GM12878 (cell line): Measurements from ENCODE around the gene ERG. TPM values are rescaled to one million over a fixed set of nuclear protein-coding genes. Genes with fewer than 3 reads are reported as not detected.

Source experiments
- ATAC-seq: fragments of 200-7000 bp; cut with Tn5 transposase; 3 replicates; pipeline ENCODE4 v1.9.1; 2020; ENCODE audit warnings: mild to moderate bottlenecking, moderate library complexity
- BruUV-seq: library from RNA; stranded (reverse); fragments of 400-500 nt; replicated peaks from 2 replicates; lab custom pipeline; 2021; lab: Mats Ljungman, UMichigan
- CTCF ChIA-PET: fragments of 300-600 bp; sonication (Branson Sonifier 250); formaldehyde crosslinking; extraction: SDS; loops from one replicate; lab custom pipeline; 2021; ENCODE audit warnings: inconsistent platforms; lab: Yijun Ruan, JAX
- POLR2A ChIA-PET: fragments of 350-600 bp; formaldehyde crosslinking; extraction: SDS; loops from one replicate; lab custom pipeline; 2021; ENCODE audit warnings: inconsistent platforms; lab: Charles Lee
- RAD21 ChIA-PET: fragments of 300-600 bp; sonication (Branson Sonifier 250); formaldehyde crosslinking; loops from one replicate; lab custom pipeline; 2023; ENCODE audit warnings: antibody characterized with exemption; ENCODE audit not compliant: unreplicated experiment; lab: Charles Lee
- SMC1A ChIA-PET: fragments of 300-600 bp; sonication (Branson Sonifier 250); formaldehyde crosslinking; loops from one replicate; lab custom pipeline; 2023; ENCODE audit not compliant: unreplicated experiment, uncharacterized antibody; lab: Charles Lee
- DNase-seq: peaks from one replicate; pipeline ENCODE4 v3.0.0-alpha.2; 2011; ENCODE audit warnings: low read depth, low spot score
- FAIRE-seq: peaks from 3 replicates; lab custom pipeline; 2011; peaks lifted over from hg19 to GRCh38; lab: Jason Lieb, UNC
- H2AFZ ChIP-seq: 2 replicates; pipeline ENCODE4 v1.6.0; 2011; ENCODE audit warnings: low read depth, low read length, control low read depth; ENCODE audit not compliant: control insufficient read depth
- H3K27ac ChIP-seq: 2 replicates; pipeline ENCODE4 v1.5.1; 2011; ENCODE audit warnings: control low read depth; ENCODE audit not compliant: control insufficient read depth, insufficient read depth
- H3K27me3 ChIP-seq, 2 experiments: replicated peaks in 1 of 2; 2 replicates each; pipeline versions ENCODE4 v1.6.0 to v1.6.1; 2011; ENCODE audit warnings: low read length in 1 of 2; ENCODE audit not compliant: control insufficient read depth in 2 of 2, insufficient read depth in 2 of 2
- H3K36me3 ChIP-seq, 2 experiments: 2 replicates each; pipeline ENCODE4 v1.5.1; 2011; ENCODE audit warnings: low read length in 1 of 2; ENCODE audit not compliant: control insufficient read depth in 2 of 2, insufficient read depth in 2 of 2
- H3K4me1 ChIP-seq: 2 replicates; pipeline ENCODE4 v1.6.1; 2011; ENCODE audit warnings: mild to moderate bottlenecking, low read length, moderate library complexity, mixed read lengths; ENCODE audit not compliant: control insufficient read depth, insufficient read depth
- H3K4me2 ChIP-seq: 2 replicates; pipeline ENCODE4 v1.6.0; 2011; ENCODE audit warnings: control low read depth; ENCODE audit not compliant: control insufficient read depth, insufficient read depth
- H3K4me3 ChIP-seq: fragments of 200-600 bp; sonication (generic); 2 replicates; pipeline ENCODE4 v1.5.1; 2016
- H3K79me2 ChIP-seq: 2 replicates; pipeline ENCODE4 v1.6.0; 2011; ENCODE audit warnings: low read length; ENCODE audit not compliant: control insufficient read depth, insufficient read depth
- H3K9ac ChIP-seq: 2 replicates; pipeline ENCODE4 v1.8.0; 2011; ENCODE audit warnings: low read length, control low read depth, mixed read lengths; ENCODE audit not compliant: control insufficient read depth, insufficient read depth
- H3K9me3 ChIP-seq: replicated peaks from 3 replicates; pipeline ENCODE4 v1.5.1; 2011; ENCODE audit warnings: mild to moderate bottlenecking, low read length; ENCODE audit not compliant: control insufficient read depth, insufficient read depth
- H4K20me1 ChIP-seq: 2 replicates; pipeline ENCODE4 v1.6.0; 2011; ENCODE audit not compliant: control insufficient read depth, insufficient read depth
- BACH1 ChIP-seq: fragments of 450-650 bp; IDR thresholded peaks from 2 replicates; pipeline ENCODE4 v1.6.1; 2017; ENCODE audit warnings: mild to moderate bottlenecking, borderline replicate concordance
- BRCA1 ChIP-seq: IDR thresholded peaks from 2 replicates; pipeline ENCODE4 v1.6.1; 2011; ENCODE audit warnings: low read depth, low read length, improper control_type of control experiment
- CTCF ChIP-seq, 3 experiments: IDR thresholded peaks in 2 of 3; conservative IDR thresholded peaks in 1 of 3; 2 replicates each; pipeline ENCODE4 v1.5.1; 2011; ENCODE audit warnings: low read depth in 3 of 3, low read length in 3 of 3, mild to moderate bottlenecking in 3 of 3, control low read depth in 2 of 3, moderate library complexity in 2 of 3, inconsistent platforms in 1 of 3, mixed read lengths in 1 of 3; ENCODE audit not compliant: control insufficient read depth in 2 of 3, insufficient read depth in 1 of 3; ENCODE audit errors: extremely low read depth in 1 of 3
- DPF2 ChIP-seq: fragments of 450-650 bp; IDR thresholded peaks from 2 replicates; pipeline ENCODE4 v1.6.1; 2017; ENCODE audit warnings: mild to moderate bottlenecking
- FOS ChIP-seq: IDR thresholded peaks from 3 replicates; pipeline ENCODE4 v1.6.1; 2011; ENCODE audit warnings: borderline replicate concordance; ENCODE audit not compliant: insufficient read length; ENCODE audit errors: extremely low read depth
- HDAC2 ChIP-seq: fragments of 200-600 bp; sonication (generic); IDR thresholded peaks from 2 replicates; pipeline ENCODE4 v1.6.1; 2017
- MTA3 ChIP-seq: IDR thresholded peaks from 2 replicates; pipeline ENCODE4 v1.6.1; 2012; ENCODE audit warnings: low read length, inconsistent platforms, borderline replicate concordance
- SMAD5 ChIP-seq: IDR thresholded peaks from 2 replicates; pipeline ENCODE4 v1.6.1; 2016; ENCODE audit warnings: antibody characterized with exemption, low read depth
- SRF ChIP-seq, 2 experiments: IDR thresholded peaks; 2 replicates each; pipeline ENCODE4 v1.6.1; 2011; ENCODE audit warnings: low read depth in 2 of 2, low read length in 2 of 2, mild to moderate bottlenecking in 1 of 2, moderate library complexity in 1 of 2
- ZBED1 ChIP-seq: IDR thresholded peaks from 2 replicates; pipeline ENCODE4 v1.6.1; 2016; ENCODE audit warnings: borderline replicate concordance
- ZNF217 ChIP-seq: fragments of 450-650 bp; IDR thresholded peaks from 2 replicates; pipeline ENCODE4 v1.6.1; 2017; ENCODE audit warnings: antibody characterized with exemption, mild to moderate bottlenecking
- WGBS: methylation state at CpG from one replicate; pipeline ENCODE4 v1.1.6; 2016; ENCODE audit warnings: low lambda C conversion rate; ENCODE audit not compliant: insufficient replicate concordance, insufficient coverage; ENCODE audit errors: missing lambda C conversion rate; 5-methylcytosine and 5-hydroxymethylcytosine counted together
- in situ Hi-C: fragments of 300-500 bp; cut with MboI; formaldehyde crosslinking; loops from 9 replicates; pipeline ENCODE4 v1.14.3; 2018; ENCODE audit warnings: mixed read lengths
- intact Hi-C: fragments of 100-400 bp; cut with micrococcal nuclease; formaldehyde crosslinking; loops from one replicate; pipeline ENCODE4 v1.14.2; 2022; ENCODE audit not compliant: unreplicated experiment
- polyA plus RNA-seq, 11 experiments: library from polyadenylated mRNA; depleted of rRNA in 4 of 11; unstranded in 6 of 11; stranded (reverse) in 5 of 11; fragments of >200 nt; fragmentation: Nextera tagmentation in 4 of 11; fragmentation: Illumina TruSeq in 1 of 11; extraction: Ambion mirVana in 4 of 11; extraction: Trizol in 1 of 11; gene quantifications; 1 replicate in 1 of 11; 2 replicates in 10 of 11; pipeline versions ENCODE4 v1.2.1 to v1.2.3, GENCODE V29; 2011 to 2016; ENCODE audit warnings: inconsistent platforms in 2 of 11, missing spikeins in 2 of 11, low read depth in 1 of 11
- total RNA-seq, 4 experiments: library from RNA; depleted of rRNA in 3 of 4; stranded (reverse); fragments of >200 nt in 3 of 4; fragmentation: Illumina TruSeq in 1 of 4; extraction: Trizol in 1 of 4; gene quantifications; 2 replicates each; pipeline versions ENCODE4 v1.2.1 to v1.2.3, GENCODE V29; 2013 to 2021
- TF ChIP-seq, protein P1 (sequence below): fragments of 450-650 bp; IDR thresholded peaks from 2 replicates; pipeline ENCODE4 v1.6.1; 2018; ENCODE audit warnings: borderline replicate concordance, mild to moderate bottlenecking; ENCODE audit not compliant: partially characterized antibody

ERG gene
- total and polyA plus RNA-seq, 10 of the 15 experiments (the other 5 are each of a cell fraction or from before 2014, with no cell fraction given) = not detected

GRCh38 chr21:38377165-38378088, 120.8 kb downstream of the ERG start:
- Histone ChIP-seq H3K4me3 (no peak overlapping the region), H3K9me3 (no peaks in the 10 kb centered on the region; the same call in 2 of the 3 replicates), H3K9ac (no peak overlapping the region), H3K36me3 (no peaks in the 10 kb centered on the region), H3K79me2 (no peaks in the 10 kb centered on the region), H2AFZ (no peak overlapping the region), H3K4me2 (no peak overlapping the region), H3K27me3 (peaks cover 0 to 3% of the 10 kb centered on the region in 2 experiments; a peak in 3 of 4 replicates), H4K20me1 (no peaks in the 10 kb centered on the region), H3K27ac (no peak overlapping the region), H3K4me1 (no peaks in the 10 kb centered on the region)
- DNase-seq = no peak
- in situ Hi-C loops (no loop called here), intact Hi-C loops (no loop called here)
- ChIA-PET POLR2A (no interaction called here), RAD21 (interaction anchor here (1.0 kb wide), 1 partner anchor 206 kb away, joined by 3 read pairs; no protein-coding TSS in a partner anchor), SMC1A (interaction anchor here (0.7 kb wide), 1 partner anchor 14 kb away, joined by 3 read pairs; no protein-coding TSS in a partner anchor)
- no peak for FAIRE-seq
- ATAC-seq = no peak
- no TSS peak for BruUV-seq
- 17% methylated on average over 5 of the region's 5 CpGs for WGBS
- TF ChIP-seq ZNF217 (no peak), CTCF (IDR thresholded peaks at IDR 0.05 in 2 of 3, conservative IDR thresholded peaks at IDR 0.05 in 1 of 3; ENCODE audit: control insufficient read depth in 2 of 3, extremely low read depth in 1 of 3, insufficient read depth in 1 of 3, low read depth in 3 of 3, low read length in 3 of 3) (no peak), SMAD5 (no peak), FOS (no peak), HDAC2 (no peak), BRCA1 (no peak), DPF2 (no peak), BACH1 (no peak), MTA3 (no peak), ZBED1 (no peak), SRF (IDR thresholded peaks at IDR 0.05; ENCODE audit: low read depth in 2 of 2, low read length in 2 of 2) (no peak)
- TF ChIP-seq, protein P1, sequence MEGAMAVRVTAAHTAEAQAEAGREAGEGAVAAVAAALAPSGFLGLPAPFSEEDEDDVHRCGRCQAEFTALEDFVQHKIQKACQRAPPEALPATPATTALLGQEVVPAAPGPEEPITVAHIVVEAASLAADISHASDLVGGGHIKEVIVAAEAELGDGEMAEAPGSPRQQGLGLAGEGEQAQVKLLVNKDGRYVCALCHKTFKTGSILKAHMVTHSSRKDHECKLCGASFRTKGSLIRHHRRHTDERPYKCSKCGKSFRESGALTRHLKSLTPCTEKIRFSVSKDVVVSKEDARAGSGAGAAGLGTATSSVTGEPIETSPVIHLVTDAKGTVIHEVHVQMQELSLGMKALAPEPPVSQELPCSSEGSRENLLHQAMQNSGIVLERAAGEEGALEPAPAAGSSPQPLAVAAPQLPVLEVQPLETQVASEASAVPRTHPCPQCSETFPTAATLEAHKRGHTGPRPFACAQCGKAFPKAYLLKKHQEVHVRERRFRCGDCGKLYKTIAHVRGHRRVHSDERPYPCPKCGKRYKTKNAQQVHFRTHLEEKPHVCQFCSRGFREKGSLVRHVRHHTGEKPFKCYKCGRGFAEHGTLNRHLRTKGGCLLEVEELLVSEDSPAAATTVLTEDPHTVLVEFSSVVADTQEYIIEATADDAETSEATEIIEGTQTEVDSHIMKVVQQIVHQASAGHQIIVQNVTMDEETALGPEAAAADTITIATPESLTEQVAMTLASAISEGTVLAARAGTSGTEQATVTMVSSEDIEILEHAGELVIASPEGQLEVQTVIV = no peak
- TF ChIP-seq, all 136 proteins: peak for 0
- CTCF ChIA-PET = no interaction called here
